ENCODE data around the gene EP400.

GRCh38 chr12:132114667-132115066 is 164.9 kb downstream of the EP400 start:
- TF ChIP-seq CTCF (IDR thresholded peaks at IDR 0.05; ENCODE audit: low read depth, low read length, poor library complexity, severe bottlenecking) = no peak
- no peak for TF ChIP-seq EZH2phosphoT487 (IDR thresholded peaks at IDR 0.05; ENCODE audit: borderline replicate concordance, low read length)
